ENCODE measurements around the gene PRIM2.
"Not testable (repeated sequence)": the region's sequence is repeated elsewhere in the genome, so short reads cannot be mapped to it uniquely, and the experiment has no call there.

PRIM2 gene

DNA sequence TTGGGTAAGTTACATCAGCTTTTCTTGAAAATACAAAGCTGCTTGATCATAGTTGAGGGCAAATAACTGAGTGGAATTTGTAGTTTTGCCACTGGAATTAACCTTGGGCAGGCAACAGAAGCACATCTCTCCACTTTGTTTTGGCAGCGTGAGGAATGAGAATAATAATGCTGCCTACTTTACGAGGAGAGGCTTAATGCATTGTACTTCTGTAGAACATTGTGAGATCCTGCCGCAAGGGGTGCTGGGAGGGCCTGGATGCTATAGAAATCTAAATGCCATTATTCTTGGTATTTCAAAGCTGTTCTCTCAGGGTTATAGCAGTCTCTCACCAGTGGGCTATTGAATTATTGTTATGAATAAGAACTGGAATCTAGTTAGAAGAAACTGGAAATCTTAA, 353.8 kb downstream of the PRIM2 start:
- H3K4me3 ChIP-seq (ENCODE audit: low read length); DNase-seq (ENCODE audit: low read depth, low spot score): not testable (repeated sequence)

DNA sequence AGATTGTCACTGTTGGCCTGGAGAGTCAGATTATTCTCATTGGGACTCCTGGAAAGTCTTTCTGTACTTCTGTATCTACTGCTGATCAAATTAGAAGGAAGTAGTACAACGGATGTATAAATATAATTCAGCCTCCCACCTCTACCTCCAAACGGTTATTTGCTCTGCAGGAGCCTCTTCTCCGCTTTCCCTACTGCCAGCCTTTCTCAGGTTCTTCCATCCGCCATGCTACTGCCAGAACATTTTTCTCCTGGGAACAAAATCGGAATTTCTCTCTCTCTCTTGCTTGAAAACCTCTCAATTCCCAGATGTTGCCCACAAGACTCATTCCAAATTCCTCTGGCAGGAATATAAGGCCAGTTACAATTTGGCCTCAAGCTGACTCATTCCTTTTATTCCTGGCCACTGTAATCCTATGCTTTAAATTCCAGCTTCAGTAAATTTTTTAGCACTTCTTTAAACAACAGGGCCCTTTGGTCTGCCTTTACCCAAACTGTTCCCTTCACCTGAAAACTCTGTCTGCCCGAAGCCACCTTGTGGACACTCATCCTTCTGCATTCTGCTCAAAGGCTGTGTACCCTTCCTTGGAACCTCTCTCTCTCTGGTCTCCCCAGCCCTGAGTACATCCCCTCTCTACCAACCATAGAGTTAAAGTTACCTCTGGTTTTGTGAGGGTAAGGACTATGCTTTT, 354.7 kb downstream of the PRIM2 start:
- H3K4me3 ChIP-seq (ENCODE audit: low read length): not testable (repeated sequence)
- DNase-seq (ENCODE audit: low read depth, low spot score): peak; percentile 12

DNA sequence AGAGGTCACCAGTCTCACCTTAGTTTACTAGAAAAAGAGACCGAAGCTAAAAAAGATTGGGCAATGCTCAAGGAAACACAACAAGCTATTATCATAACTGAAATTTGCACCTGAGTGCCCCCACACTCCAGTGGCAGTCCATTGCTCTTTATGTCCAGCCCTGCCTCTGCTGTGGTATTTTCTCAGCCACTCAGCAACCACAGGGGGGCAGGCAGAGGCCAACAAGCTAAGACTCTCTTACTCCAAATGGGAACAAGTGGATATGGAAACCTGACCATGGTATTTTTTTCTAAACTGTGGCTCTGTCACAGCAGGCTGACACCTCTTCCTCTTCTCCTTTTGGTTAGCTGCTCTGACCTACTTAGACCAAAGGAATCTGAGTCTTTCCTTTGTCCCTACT, 355.9 kb downstream of the PRIM2 start:
- H3K4me3 ChIP-seq (ENCODE audit: low read length); DNase-seq (ENCODE audit: low read depth, low spot score): not testable (repeated sequence)

- not testable (repeated sequence) for H3K4me3 ChIP-seq (ENCODE audit: low read length); DNase-seq (ENCODE audit: low read depth, low spot score)
These were observed 358.0 kb downstream of the PRIM2 start for GRCh38 chr6:57675386-57675785.

DNA sequence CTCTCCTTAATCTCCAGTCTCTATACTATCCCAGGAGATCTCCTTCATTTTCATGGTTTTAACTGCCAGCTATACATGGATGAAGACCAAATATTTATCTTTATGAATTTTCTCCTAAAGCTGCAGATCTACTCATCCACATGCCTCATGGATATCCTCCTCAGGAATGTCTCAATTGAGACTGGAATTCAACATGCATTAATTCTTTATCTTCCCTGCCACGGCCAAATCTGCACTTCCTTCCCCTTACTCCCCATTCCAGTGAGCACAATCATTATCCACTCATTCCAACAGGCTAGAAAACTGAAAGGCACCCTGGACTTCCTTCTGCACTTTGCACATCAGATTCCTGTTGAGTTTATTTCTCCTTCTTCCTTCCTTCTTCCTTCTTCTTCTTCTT, 379.0 kb downstream of the PRIM2 start:
- DNase-seq (ENCODE audit: low read depth, low spot score); H3K4me3 ChIP-seq (ENCODE audit: low read length): not testable (repeated sequence)

Data from Jurkat, Clone E6-1 (cell line).